Cardiac muscle cell (in vitro differentiated cells and primary cell): Measurements from ENCODE around the gene ABHD14A. TPM values are rescaled to one million over a fixed set of nuclear protein-coding genes. Genes with fewer than 3 reads are reported as not detected.

Experiments used
- DNase-seq, 2 donors: peaks; one replicate each; pipeline versions ENCODE4 v3.0.0 to v3.0.0-alpha.2; 2010 to 2017; ENCODE audit warnings: low read depth in 1 of 2, low spot score in 1 of 2
- H3K27ac ChIP-seq: fragments of 200-600 bp; sonication (generic); 2 replicates; pipeline ENCODE4 v1.5.1; 2016
- H3K27me3 ChIP-seq: fragments of 200-600 bp; sonication (generic); 2 replicates; pipeline ENCODE4 v1.6.0; 2016; ENCODE audit warnings: control low read depth
- H3K36me3 ChIP-seq: fragments of 200-600 bp; sonication (generic); 2 replicates; pipeline ENCODE4 v1.5.1; 2016; ENCODE audit warnings: control low read depth
- H3K4me1 ChIP-seq: fragments of 200-600 bp; sonication (generic); 2 replicates; pipeline ENCODE4 v1.8.1; 2017; ENCODE audit warnings: low read depth, mild to moderate bottlenecking, mixed run types
- H3K4me3 ChIP-seq: fragments of 200-600 bp; sonication (generic); 2 replicates; pipeline ENCODE4 v1.5.1; 2016; ENCODE audit warnings: mild to moderate bottlenecking
- H3K9me3 ChIP-seq: fragments of 200-600 bp; sonication (generic); 2 replicates; pipeline ENCODE4 v1.5.1; 2017; ENCODE audit warnings: low read depth, mild to moderate bottlenecking, control low read depth
- CTCF ChIP-seq: IDR thresholded peaks from 2 replicates; pipeline ENCODE4 v1.5.1; 2012; ENCODE audit warnings: low read depth, mild to moderate bottlenecking, low read length
- polyA plus RNA-seq: library from polyadenylated mRNA; unstranded; fragments of >200 nt; fragmentation: Nextera tagmentation; extraction: Ambion mirVana; gene quantifications from 2 replicates; pipeline ENCODE4 v1.2.1, GENCODE V29; 2016
- total RNA-seq: library from RNA; depleted of rRNA; stranded (reverse); fragments of >200 nt; gene quantifications from 2 replicates; pipeline ENCODE4 v1.2.3, GENCODE V29; 2016

The ABHD14A gene
- total and polyA plus RNA-seq, 2 experiments from 2014 or later: 56.5 to 104 TPM

DNA sequence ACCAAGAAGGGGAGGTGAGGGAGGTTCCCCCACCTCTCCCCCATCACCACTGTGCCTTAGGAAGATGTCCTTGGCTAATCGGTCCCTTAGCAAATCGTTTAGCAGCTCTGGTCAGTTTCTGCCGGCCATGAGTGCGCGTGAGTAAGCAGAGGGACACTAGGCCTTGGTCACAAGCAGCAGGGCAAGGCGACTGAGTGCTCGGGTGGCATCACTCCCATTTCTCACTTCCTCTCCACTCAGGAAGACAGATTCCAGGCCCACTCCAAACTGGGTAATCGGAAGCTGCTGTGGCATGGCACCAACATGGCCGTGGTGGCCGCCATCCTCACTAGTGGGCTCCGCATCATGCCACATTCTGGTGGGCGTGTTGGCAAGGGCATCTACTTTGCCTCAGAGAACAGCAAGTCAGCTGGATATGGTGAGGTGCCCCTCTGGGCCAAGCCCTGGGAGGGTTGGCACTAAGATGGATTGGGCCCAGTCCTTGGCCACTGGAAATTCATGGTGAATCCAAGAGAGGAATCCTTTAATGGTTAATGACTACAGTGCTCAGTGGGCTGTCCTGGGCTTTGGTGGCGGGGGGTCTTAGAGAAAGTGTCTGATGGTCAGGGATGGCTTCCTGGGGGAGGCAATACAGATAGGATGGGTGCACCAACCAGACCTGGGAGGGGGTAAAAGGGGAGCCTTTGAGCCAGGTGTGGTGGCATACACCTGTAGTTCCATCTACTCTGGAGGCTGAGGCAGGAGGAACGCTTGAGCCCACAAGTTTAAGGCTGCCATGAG lies 28.7 kb upstream of the ABHD14A start:
- H3K27ac ChIP-seq: no peak overlapping the region
- H3K4me1 ChIP-seq: peaks cover 9% of the 10 kb centered on the region
- H3K9me3 ChIP-seq: no peaks in the 10 kb centered on the region
- TF ChIP-seq CTCF: no peak
- no peaks in the 10 kb centered on the region for H3K27me3 ChIP-seq
- H3K36me3 ChIP-seq: no peaks in the 10 kb centered on the region
- DNase-seq: no peak
- H3K4me3 ChIP-seq: no peak overlapping the region

GRCh38 chr3:51946796-51947195 lies 28.1 kb upstream of the ABHD14A start:
- no peaks in the 10 kb centered on the region for H3K27me3 ChIP-seq
- H3K36me3 ChIP-seq: no peaks in the 10 kb centered on the region
- no peak for DNase-seq
- no peak for TF ChIP-seq CTCF
- no peaks in the 10 kb centered on the region for H3K9me3 ChIP-seq
- no peak overlapping the region for H3K4me3 ChIP-seq
- H3K4me1 ChIP-seq: peaks cover 8% of the 10 kb centered on the region
- H3K27ac ChIP-seq: no peak overlapping the region

DNA sequence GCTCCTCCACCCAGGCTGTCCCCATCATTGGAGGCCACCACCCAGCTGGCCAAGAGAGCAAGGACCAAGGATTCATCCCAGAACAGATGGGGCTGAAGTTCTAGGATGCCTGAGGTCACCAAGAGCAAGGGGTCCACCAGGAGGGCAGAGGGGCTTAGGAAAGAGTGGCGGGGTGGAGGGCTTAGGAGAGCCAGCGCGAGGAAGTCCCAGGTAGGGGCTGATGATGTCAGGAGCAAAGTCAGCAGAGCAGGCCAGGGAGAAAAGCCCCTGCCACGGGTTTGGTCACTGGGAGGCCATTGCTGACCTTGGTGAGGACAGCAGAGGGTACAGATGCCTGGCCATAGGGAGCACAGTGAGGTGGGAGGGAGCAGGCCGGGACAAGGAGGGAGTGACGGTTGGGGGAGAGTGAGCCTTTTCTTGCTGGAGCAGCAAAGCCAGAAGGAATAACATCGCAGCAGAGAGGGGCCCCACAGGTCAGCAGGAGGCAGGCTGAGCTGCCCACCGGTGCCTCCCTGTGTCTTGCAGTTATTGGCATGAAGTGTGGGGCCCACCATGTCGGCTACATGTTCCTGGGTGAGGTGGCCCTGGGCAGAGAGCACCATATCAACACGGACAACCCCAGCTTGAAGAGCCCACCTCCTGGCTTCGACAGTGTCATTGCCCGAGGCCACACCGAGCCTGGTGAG lies 27.5 kb upstream of the ABHD14A start:
- H3K27ac ChIP-seq: no peak overlapping the region
- H3K27me3 ChIP-seq: no peaks in the 10 kb centered on the region
- DNase-seq: no peak
- H3K36me3 ChIP-seq: no peaks in the 10 kb centered on the region
- H3K4me1 ChIP-seq: peaks cover 7% of the 10 kb centered on the region
- TF ChIP-seq CTCF: no peak
- no peaks in the 10 kb centered on the region for H3K9me3 ChIP-seq
- no peak overlapping the region for H3K4me3 ChIP-seq

GRCh38 chr3:51948016-51948580 lies 26.8 kb upstream of the ABHD14A start:
- Histone ChIP-seq H3K36me3 (no peaks in the 10 kb centered on the region), H3K4me3 (no peak overlapping the region), H3K27me3 (no peaks in the 10 kb centered on the region), H3K27ac (no peak overlapping the region), H3K4me1 (peaks cover 3% of the 10 kb centered on the region), H3K9me3 (no peaks in the 10 kb centered on the region)
- no peak for TF ChIP-seq CTCF
- no peak for DNase-seq

- Histone ChIP-seq H3K9me3 (no peaks in the 10 kb centered on the region), H3K4me3 (no peak overlapping the region), H3K27ac (no peak overlapping the region), H3K36me3 (no peaks in the 10 kb centered on the region), H3K4me1 (peaks cover 7% of the 10 kb centered on the region), H3K27me3 (peaks cover 7% of the 10 kb centered on the region)
- no peak for DNase-seq
- no peak for TF ChIP-seq CTCF
Observed at GRCh38 chr3:51949121-51949520, 25.7 kb upstream of the ABHD14A start.
